IPS-NIHi7 (cell line): ENCODE data around the gene WSB2.
"Not testable (repeated sequence)": the region's sequence is repeated elsewhere in the genome, so short reads cannot be mapped to it uniquely, and the experiment has no call there.

ENCODE experiments used
- DNase-seq: peaks from one replicate; pipeline ENCODE4 v3.0.0; 2012; ENCODE audit warnings: mixed read lengths; ENCODE audit errors: extremely low spot score

The WSB2 gene

GRCh38 chr12:118035190-118036041, 25.6 kb downstream of the WSB2 start:
- DNase-seq = no peak

GRCh38 chr12:118034429-118035189, 26.4 kb downstream of the WSB2 start:
- DNase-seq = peak; percentile 36

GRCh38 chr12:118033902-118034301, 27.1 kb downstream of the WSB2 start:
- no peak for DNase-seq

- DNase-seq = no peak
Measured at GRCh38 chr12:118033323-118033722, 27.7 kb downstream of the WSB2 start.

- DNase-seq = no peak
Measured at GRCh38 chr12:118032188-118032587, 28.8 kb downstream of the WSB2 start.

- no peak for DNase-seq
Measured at GRCh38 chr12:118029166-118029565, 31.8 kb downstream of the WSB2 start.

GRCh38 chr12:118025168-118025567, 35.8 kb downstream of the WSB2 start:
- DNase-seq = no peak

- no peak for DNase-seq
Measured at GRCh38 chr12:118023301-118023860, 37.6 kb downstream of the WSB2 start.

- no peak for DNase-seq
Measured at GRCh38 chr12:118022728-118023109, 38.3 kb downstream of the WSB2 start.

- DNase-seq = not testable (repeated sequence)
Measured at GRCh38 chr12:118022097-118022727, 38.8 kb downstream of the WSB2 start.

- DNase-seq = no peak
Measured at GRCh38 chr12:118020036-118020435, 40.9 kb downstream of the WSB2 start.

GRCh38 chr12:118017926-118018325, 43.1 kb downstream of the WSB2 start:
- DNase-seq = no peak

- DNase-seq = peak; percentile 99
Measured at GRCh38 chr12:118016424-118017264, 44.3 kb downstream of the WSB2 start, which contains the start of gene RFC5. Gene RFC5, plus strand, starts transcription at chr12:118016703. Its CDS starts 125 bp downstream, at chr12:118016828.

- DNase-seq = no peak
Measured at GRCh38 chr12:118015944-118016343, 45.0 kb downstream of the WSB2 start.

GRCh38 chr12:118015306-118015705, 45.7 kb downstream of the WSB2 start:
- no peak for DNase-seq

- no peak for DNase-seq
Measured at GRCh38 chr12:118013283-118013682, 47.7 kb downstream of the WSB2 start.

- no peak for DNase-seq
Measured at GRCh38 chr12:118011961-118012360, 49.0 kb downstream of the WSB2 start.

GRCh38 chr12:118011377-118011776, 49.6 kb downstream of the WSB2 start:
- no peak for DNase-seq

- no peak for DNase-seq
Measured at GRCh38 chr12:118010903-118011302, 50.1 kb downstream of the WSB2 start.

GRCh38 chr12:117999806-118000205, 61.2 kb downstream of the WSB2 start:
- not testable (repeated sequence) for DNase-seq

- no peak for DNase-seq
Measured at GRCh38 chr12:117998719-117999118, 62.3 kb downstream of the WSB2 start.
